Middle frontal gyrus (tissue), 1 donor: ENCODE data around the gene SERPINA5.
"Not testable (repeated sequence)": the region's sequence is repeated elsewhere in the genome, so short reads cannot be mapped to it uniquely, and the experiment has no call there.

Experiments used
- DNase-seq: peaks from one replicate; pipeline ENCODE4 v3.0.0-alpha.2; 2015; ENCODE audit warnings: low spot score; ENCODE audit errors: extremely low spot score

The SERPINA5 gene

DNA sequence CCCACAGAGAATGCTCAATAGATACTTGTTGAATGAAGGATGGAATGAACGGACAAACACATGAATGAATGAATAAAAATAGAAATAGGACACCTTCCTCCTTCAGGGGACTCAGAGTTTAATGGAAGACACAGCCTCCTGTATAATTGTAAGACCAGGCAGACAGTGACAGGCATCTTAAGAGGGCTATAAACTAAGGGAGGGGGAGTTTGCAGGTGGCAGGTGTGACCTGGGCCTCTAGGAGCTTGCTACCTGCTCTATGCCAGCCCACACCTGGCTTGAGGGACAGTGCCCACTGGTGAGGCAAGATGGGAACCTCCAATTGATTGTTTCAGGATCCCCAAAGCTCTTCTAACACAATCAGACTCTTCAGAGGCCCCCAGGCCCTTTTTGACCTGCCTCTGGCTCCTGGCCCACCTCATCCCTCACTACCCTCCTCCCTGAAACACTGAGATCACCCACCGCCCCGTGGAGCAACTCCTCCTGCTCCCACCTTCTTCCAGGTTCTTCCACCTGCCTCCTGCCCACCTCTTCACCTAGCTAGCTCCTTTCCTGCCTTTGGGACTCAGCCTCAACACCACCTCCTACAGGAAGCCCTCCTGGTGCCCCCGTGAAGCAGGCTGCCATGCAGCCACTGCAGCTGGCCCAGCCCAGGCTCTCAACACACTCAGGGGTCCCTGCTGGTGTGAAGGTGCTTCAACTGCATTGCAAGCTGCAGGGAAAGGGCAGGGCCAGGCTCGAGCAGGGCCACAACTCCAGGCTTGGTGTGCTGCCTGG is 40.3 kb downstream of the SERPINA5 start:
- no peak for DNase-seq

DNA sequence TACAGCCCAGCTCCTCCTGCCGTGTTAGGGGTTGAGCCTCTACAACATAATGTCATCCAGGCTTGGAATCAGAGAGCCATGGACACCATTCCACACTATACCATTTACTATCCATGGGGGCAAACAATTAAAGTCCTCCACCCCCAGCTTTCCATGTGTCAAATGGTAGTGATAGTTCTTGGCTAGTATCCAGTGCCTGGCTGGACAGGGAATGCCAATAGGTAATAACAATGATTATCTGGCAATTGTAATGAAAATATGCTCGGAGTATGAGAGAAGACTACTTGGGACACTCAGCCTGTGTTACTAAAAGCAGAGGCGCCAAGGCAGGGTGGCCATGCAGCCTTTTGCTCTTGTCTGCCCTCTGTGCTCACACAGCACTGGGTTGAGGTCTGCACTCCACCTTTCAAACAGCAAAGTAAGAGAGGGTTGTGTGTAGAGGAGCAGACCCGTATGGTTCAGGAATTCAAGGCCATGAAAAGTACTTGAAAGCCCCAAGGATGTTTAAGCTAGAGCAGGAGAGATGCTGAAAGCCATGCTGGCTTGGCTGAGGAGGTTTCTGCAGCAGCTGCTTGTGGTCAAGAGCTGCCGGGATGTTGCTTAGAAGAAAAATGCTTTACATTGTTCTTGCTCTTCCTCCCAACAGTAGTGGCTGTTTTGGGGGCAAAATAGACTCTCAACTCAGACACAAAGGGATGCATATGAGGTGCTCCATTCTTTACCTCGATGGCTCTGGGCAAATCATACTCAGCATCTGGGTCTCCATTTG is 41.6 kb downstream of the SERPINA5 start:
- DNase-seq: no peak

DNA sequence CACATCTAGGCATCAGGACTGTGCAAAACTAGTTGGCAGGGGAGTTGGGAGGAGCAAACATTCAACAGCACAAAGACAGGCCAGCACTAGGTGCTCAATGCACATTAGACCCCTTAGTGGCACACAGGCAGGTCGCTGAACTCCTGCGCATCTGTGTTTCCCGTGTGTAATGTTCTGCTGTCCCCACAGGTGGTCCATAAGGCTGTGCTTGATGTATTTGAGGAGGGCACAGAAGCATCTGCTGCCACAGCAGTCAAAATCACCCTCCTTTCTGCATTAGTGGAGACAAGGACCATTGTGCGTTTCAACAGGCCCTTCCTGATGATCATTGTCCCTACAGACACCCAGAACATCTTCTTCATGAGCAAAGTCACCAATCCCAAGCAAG is 42.2 kb downstream of the SERPINA5 start:
- DNase-seq: no peak

DNA sequence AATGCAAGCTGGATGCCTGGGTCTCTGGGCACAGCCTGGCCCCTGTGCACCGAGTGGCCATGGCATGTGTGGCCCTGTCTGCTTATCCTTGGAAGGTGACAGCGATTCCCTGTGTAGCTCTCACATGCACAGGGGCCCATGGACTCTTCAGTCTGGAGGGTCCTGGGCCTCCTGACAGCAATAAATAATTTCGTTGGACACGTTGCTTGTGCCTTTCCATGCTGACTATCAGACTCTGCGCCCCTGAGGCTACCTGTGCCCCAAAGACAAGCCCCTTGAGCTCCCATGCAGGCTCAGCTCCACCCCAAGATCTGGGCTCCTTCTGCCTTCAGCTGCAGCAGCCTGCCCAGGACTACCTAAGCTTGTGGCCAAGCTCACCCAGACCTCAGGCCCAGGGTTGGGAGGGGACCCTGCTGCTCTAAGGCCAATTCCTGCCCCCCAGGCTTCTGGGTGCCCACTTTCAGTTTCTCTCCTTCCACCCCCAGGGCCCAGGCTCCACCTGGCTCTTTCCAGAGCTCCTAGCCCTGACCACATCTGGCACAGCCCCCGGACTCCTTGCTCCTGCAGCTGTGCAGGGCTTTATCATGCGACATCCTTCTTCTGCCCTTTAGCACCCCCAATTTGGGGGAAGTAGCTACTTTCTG is 42.8 kb downstream of the SERPINA5 start:
- DNase-seq: no peak

DNA sequence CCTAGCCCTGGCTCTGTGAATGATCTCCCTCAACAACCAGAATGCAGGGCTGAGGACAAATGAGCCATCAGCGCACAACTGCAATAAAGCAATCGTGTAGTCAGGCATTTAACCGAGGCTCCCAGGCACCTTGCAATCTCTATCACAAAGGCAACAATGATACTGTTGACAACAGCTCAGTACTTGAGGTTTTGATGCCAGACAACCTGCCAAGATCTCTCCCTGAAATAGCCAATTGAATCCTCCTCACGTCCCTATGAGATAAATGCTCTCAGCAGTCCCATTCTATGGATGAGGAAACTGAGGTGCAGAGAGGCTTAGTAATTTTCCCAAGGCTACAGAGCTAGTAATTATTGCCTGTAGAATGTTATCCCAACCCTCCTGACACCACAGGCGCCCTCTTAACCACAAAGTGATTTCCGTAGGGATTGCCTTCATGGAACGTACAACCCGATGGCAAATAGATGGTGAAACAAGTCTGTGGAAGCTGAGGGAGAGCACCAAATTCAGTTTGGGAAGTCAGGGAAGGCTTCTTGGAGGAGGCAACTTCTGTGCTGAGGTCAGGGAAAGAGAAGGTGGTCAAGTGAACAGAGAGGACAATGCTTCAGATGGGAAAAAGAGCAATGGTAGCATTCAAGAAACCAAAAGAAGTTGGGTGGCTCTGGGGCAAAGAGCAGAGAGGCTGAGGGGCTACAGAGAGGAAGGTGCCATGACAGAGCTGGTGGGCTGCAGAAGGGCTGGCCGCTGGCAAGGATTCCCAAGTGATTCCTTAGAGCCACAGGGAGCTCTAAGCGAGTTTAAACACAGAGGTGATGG is 43.5 kb downstream of the SERPINA5 start:
- no peak for DNase-seq

DNA sequence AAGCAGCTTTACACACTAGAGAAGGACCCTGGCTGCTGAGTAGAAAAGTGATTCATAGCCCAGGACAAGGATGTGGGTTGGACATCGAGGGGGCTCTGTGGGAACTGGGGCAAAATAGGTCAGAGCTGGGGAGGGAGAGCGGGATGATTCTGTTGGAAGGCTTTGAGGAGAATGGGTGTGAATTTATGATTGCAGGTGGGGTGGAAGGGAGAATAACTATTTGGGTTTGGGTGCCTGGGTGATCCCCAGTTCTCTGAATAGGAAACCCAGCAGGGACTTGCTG is 44.1 kb downstream of the SERPINA5 start:
- no peak for DNase-seq

- no peak for DNase-seq
Observed at GRCh38 chr14:94628578-94628977, 47.4 kb downstream of the SERPINA5 start.

DNA sequence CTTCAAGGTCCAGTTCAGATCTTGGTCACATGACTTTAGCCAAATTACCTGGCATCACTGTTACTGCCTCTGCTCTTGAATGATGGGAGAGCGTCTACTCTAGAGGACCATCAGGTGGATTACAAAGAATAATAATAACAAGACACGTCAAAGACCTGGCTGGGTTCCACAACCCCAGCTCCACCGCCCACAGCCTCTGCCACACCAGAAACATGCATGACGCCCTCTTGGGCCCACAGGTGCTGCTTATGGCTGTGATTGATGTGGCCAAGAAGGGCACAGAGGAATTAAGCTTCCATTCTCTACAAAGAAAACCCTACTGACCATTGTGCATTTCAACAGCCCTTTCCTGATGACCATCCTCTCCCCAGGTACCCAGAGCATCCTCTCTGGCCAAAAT is 49.2 kb downstream of the SERPINA5 start:
- DNase-seq: no peak

GRCh38 chr14:94631050-94631449 is 49.8 kb downstream of the SERPINA5 start:
- no peak for DNase-seq

DNA sequence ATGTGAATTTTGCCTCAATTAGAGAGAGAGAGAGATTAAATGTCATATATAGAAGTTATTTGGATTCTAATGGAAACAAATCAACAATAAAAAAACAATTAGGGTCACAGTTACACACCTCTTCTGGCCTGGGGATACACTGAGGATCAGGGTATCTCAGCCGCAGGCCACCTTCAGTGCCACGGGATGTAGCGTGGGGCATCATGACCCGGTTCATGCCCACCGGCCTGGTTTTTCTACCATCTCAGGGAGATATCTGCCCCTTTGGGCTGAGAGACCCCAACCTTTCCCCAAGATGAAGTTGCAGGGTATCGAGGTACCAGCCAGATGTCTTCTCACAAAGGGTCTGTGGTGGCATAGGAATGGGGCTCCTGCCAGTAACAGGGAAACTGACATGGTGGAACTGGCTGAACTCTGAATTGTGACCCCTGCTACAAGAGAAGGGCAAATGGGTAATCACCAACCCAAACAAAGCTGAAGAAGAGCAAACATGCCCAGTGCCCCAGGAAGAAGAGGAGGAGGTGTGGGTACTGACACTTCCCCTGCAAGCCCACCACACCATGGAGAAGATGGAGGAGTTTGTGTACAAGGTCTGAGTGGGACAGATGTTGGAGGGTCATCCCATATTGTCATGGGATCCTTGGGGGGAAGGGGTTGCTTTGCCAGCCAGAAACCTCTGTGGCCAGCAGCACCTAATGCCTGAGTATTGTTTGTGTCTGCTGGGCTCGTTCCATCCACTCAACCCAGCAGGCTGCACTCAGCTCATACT is 50.5 kb downstream of the SERPINA5 start:
- DNase-seq: no peak

- DNase-seq: no peak
Observed at GRCh38 chr14:94632305-94632590, 51.0 kb downstream of the SERPINA5 start.

DNA sequence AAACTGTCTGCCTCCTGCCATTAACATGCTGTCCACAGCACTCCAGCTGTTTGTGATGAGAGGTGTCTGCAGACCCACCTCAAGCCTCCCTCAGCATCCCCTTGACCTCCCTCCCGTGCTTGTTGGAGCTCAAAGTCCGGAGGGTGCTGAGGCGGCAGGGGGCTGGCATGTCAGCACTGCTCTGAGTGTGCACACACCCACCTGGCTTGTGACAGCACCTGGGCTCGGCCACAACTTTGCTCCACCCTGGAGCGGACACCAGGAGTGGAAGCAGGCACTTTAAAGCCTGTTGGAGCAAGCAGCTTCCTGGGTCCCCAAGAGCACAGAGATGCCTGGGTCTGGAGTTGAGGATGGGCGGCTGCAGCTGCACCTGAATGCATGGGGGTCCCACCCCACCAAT is 51.9 kb downstream of the SERPINA5 start:
- DNase-seq: no peak

DNA sequence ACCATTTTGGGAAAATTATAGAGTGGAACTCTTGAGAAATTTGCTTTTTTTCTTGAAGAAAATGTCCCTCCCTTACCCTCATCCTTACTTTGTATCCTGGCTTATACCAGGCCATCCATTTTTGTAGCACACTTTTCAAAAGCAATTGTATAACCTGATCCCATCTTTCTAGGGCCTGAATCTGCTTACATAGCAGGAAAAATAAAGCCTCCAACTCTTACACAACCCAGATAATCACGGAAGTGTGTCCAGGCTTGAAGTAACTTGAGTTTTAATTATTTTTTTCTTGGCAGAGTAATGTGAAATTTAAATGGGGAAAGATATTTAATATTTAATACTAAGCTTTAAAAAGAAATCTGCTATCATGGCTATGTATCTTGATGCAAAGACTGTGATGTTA is 53.9 kb downstream of the SERPINA5 start:
- DNase-seq: no peak

- no peak for DNase-seq
Observed at GRCh38 chr14:94636744-94637412, 55.7 kb downstream of the SERPINA5 start.

DNA sequence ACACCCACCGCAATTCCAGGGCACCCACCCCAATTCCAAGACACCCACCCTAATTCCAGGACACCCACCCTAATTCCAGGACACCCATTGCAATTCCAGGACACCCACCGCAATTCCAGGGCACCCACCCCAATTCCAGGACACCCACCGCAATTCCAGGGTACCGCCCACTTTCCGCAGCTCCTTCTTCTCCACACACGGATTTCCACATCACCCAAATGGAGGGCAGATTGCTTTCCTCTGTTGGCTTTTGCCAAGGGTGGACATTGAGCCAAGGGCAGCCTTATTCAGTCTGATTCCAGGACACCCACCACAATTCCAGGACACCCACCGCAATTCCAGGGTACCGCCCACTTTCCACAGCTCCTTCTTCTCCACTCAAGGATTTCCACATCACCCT is 56.6 kb downstream of the SERPINA5 start:
- not testable (repeated sequence) for DNase-seq

- no peak for DNase-seq
Observed at GRCh38 chr14:94638339-94638738, 57.1 kb downstream of the SERPINA5 start.

GRCh38 chr14:94638961-94639817 is 58.0 kb downstream of the SERPINA5 start:
- no peak for DNase-seq

DNA sequence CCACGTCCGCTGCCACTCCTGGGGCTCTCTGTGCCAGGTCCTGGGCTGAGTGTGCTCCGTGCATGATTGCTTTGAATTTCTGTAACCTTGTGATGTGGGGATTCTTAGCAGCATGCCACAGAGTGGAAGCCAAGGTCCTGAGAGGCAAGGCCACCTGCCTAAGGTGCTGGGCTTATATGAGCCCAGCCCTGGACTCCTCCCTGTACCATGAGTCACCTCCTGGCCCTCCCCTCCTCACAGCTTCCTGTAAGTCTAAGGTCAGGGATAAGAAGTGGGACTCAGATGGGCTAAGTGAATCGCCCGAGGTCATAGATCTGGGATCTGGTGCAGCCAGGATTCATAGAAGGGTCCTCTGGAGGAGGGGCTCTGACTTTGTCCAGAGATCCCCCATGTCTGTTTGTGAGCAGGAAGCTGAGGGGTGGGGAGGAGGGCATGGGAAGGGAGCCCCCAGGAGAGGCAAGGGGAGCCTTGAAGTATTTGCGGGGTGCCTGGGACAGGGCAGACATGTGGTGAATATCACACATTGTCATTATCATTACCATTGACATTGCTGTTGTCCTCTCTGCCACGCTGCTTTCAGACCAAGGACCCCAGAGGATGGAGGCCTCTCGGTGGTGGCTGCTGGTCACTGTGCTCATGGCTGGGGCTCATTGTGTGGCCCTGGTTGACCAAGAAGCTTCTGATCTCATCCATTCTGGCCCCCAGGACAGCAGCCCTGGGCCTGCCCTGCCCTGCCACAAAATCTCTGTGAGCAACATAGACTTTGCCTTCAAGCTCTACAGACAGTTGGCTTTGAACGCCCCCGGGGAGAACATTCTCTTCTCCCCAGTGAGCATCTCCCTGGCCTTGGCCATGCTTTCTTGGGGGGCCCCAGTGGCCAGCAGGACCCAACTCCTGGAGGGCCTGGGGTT is 59.8 kb downstream of the SERPINA5 start:
- no peak for DNase-seq

DNA sequence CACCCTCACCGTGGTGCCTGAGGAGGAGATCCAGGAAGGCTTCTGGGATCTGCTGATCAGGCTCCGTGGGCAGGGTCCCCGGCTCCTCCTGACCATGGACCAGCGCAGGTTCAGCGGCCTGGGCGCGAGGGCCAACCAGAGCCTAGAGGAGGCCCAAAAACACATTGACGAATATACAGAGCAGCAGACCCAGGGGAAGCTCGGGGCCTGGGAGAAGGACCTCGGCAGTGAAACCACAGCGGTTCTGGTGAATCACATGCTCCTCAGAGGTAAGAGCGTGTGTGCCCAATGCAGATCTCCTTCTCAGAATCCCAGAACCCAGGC is 60.4 kb downstream of the SERPINA5 start:
- no peak for DNase-seq
